ENCODE data around the gene CYSRT1. TPM values are rescaled to one million over a fixed set of nuclear protein-coding genes. Genes with fewer than 3 reads are reported as not detected.

The CYSRT1 gene
- total and polyA plus RNA-seq, 2 donors (not counting 3 experiments of a cell fraction or from before 2014, with no cell fraction given) = 0.44 to 1.1 TPM

DNA sequence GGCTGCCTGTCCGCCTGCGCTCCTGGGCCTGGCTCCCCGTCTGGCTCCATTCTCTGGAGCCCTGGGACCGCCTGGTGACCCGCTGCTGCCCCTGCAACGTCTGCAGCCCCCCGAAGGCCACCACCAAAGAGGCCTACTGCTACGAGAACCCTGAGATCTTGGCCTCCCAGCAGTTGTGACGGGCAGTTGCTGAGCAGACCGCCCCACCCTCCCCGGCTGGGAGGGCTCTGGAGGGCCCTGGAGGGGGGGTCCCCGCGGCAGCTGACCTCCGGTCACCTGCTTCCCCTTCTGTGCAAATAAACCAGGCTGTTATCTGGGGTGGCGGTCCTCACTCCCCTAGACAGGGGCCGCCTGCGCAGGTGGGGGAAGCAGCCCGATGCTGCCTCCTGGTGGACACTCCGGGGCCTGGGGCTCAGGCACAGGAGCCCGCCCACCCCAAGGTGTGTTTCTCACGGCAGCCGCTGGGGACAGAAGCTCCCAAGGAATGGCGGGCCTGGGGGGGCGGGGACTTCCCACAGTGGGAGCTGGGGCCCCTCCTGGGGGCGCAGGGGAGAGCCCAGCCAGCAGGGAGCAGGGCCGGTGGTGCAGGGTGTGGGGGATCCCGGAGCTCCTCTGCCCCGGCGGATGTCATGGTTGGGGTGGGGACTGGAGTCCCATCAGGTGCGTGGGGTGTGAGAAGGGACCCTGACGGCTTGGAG lies 11.4 kb downstream of the CYSRT1 start:
- ChIA-PET CTCF (interaction anchor here (0.6 to 2.5 kb wide), 68 partner anchors 9 to 782 kb away, joined by 3 to 63 read pairs (median 4); partner anchors contain the start of genes CYSRT1, MAN1B1, NDOR1 and NELFB), POLR2A (interaction anchor here (0.6 kb wide), 4 partner anchors 32 to 149 kb away, joined by 3 to 4 read pairs (median 3); partner anchors contain the start of gene MAN1B1)
- peaks cover 4% of the 10 kb centered on the region for H3K79me2 ChIP-seq (ENCODE audit: control insufficient read depth, insufficient read depth, low read length)
- intact Hi-C loops (cut with micrococcal nuclease) = loop anchor here (1.0 to 5.0 kb wide), 3 partner anchors 14 to 449 kb away; partner anchors contain the start of gene RNF208
- no peak overlapping the region for H3K4me2 ChIP-seq (ENCODE audit: insufficient read depth, low read length)
- BruUV-seq (replicated peaks) = no TSS peak
- no peak for TF ChIP-seq MYC (IDR thresholded peaks at IDR 0.05; ENCODE audit: low read depth, low read length)
- TF ChIP-seq, protein P1, sequence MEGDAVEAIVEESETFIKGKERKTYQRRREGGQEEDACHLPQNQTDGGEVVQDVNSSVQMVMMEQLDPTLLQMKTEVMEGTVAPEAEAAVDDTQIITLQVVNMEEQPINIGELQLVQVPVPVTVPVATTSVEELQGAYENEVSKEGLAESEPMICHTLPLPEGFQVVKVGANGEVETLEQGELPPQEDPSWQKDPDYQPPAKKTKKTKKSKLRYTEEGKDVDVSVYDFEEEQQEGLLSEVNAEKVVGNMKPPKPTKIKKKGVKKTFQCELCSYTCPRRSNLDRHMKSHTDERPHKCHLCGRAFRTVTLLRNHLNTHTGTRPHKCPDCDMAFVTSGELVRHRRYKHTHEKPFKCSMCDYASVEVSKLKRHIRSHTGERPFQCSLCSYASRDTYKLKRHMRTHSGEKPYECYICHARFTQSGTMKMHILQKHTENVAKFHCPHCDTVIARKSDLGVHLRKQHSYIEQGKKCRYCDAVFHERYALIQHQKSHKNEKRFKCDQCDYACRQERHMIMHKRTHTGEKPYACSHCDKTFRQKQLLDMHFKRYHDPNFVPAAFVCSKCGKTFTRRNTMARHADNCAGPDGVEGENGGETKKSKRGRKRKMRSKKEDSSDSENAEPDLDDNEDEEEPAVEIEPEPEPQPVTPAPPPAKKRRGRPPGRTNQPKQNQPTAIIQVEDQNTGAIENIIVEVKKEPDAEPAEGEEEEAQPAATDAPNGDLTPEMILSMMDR (IDR thresholded peaks at IDR 0.05; ENCODE audit: extremely low read depth in 1 of 2, insufficient read depth in 1 of 2, low read depth in 1 of 2, low read length in 2 of 2) = peak; percentile 97 to 99
- TF ChIP-seq POLR2AphosphoS5 (IDR thresholded peaks at IDR 0.05; ENCODE audit: insufficient read depth, low read depth, low read length) = peak; percentile 33
- H3K27me3 ChIP-seq (ENCODE audit: control insufficient read depth in 2 of 2, insufficient read depth in 2 of 2, low read length in 2 of 2) = no peaks in the 10 kb centered on the region
- FAIRE-seq (peak; percentile 82), DNase-seq (ENCODE audit: low read depth, low spot score) (peak; percentile 77)
- H3K9me3 ChIP-seq (replicated peaks; ENCODE audit: control insufficient read depth, insufficient read depth, low read length) = no peaks in the 10 kb centered on the region
- no peaks in the 10 kb centered on the region for H3K36me3 ChIP-seq (ENCODE audit: control insufficient read depth in 2 of 2, extremely low read depth in 1 of 2, insufficient read depth in 2 of 2, low read length in 2 of 2)
- dilution Hi-C loops (cut with MboI; ENCODE audit: extremely low pct_ligation_motif_present, low sequenced_read_pairs) = no loop called here
- no peaks in the 10 kb centered on the region for H3K4me1 ChIP-seq (ENCODE audit: control insufficient read depth, extremely low read depth, insufficient read depth, low read length)
- no peaks in the 10 kb centered on the region for H3K9me1 ChIP-seq (replicated peaks; ENCODE audit: control insufficient read depth, extremely low read depth, insufficient read depth, low read length)
- H3K9ac ChIP-seq (replicated peaks; ENCODE audit: extremely low read depth, insufficient read depth, low read length) = no peak overlapping the region
- no peaks in the 10 kb centered on the region for H4K20me1 ChIP-seq (replicated peaks; ENCODE audit: control insufficient read depth, extremely low read depth, insufficient read depth, low read length)
- H3K4me3 ChIP-seq (replicated peaks in 1 of 3; ENCODE audit: insufficient read depth in 1 of 3, low read depth in 1 of 3, low read length in 3 of 3) = no peak overlapping the region
- H3K27ac ChIP-seq (ENCODE audit: insufficient read depth, low read depth, low read length) = no peak overlapping the region
- H2AFZ ChIP-seq (ENCODE audit: low read depth, low read length) = no peak overlapping the region

DNA sequence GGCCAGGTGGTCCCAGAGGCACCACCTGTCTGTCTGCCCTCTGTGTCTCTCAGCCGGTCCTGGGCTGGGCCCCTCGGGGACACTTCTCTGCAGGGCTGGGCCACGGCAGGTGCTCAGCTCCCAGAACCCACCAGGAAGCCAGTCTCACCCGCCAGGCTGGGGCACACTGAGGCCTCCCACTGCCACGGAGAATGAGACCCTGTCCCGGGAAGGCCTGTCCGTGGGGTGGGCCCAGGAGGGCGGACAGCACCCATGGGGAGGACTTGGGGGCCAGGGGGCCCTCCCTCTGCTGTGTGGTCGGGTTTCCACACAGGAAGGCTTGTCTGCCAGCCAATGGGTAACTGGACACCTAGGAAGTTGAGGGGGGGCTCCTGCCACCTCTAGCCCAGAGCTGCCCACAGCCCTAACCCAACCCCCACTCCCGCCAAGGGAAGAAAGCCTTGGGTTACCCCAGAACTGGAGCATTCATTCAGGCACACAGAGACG lies 12.0 kb downstream of the CYSRT1 start:
- Histone ChIP-seq H3K4me1 (ENCODE audit: control insufficient read depth, extremely low read depth, insufficient read depth, low read length) (no peaks in the 10 kb centered on the region), H3K36me3 (ENCODE audit: control insufficient read depth in 2 of 2, extremely low read depth in 1 of 2, insufficient read depth in 2 of 2, low read length in 2 of 2) (no peaks in the 10 kb centered on the region), H3K79me2 (ENCODE audit: control insufficient read depth, insufficient read depth, low read length) (peaks cover 9% of the 10 kb centered on the region), H2AFZ (ENCODE audit: low read depth, low read length) (no peak overlapping the region), H3K27ac (ENCODE audit: insufficient read depth, low read depth, low read length) (no peak overlapping the region), H3K4me2 (ENCODE audit: insufficient read depth, low read length) (no peak overlapping the region), H4K20me1 (replicated peaks; ENCODE audit: control insufficient read depth, extremely low read depth, insufficient read depth, low read length) (no peaks in the 10 kb centered on the region), H3K4me3 (replicated peaks in 1 of 3; ENCODE audit: insufficient read depth in 1 of 3, low read depth in 1 of 3, low read length in 3 of 3) (no peak overlapping the region), H3K9me1 (replicated peaks; ENCODE audit: control insufficient read depth, extremely low read depth, insufficient read depth, low read length) (no peaks in the 10 kb centered on the region), H3K9ac (replicated peaks; ENCODE audit: extremely low read depth, insufficient read depth, low read length) (no peak overlapping the region), H3K9me3 (replicated peaks; ENCODE audit: control insufficient read depth, insufficient read depth, low read length) (no peaks in the 10 kb centered on the region), H3K27me3 (ENCODE audit: control insufficient read depth in 2 of 2, insufficient read depth in 2 of 2, low read length in 2 of 2) (no peaks in the 10 kb centered on the region)
- ChIA-PET CTCF (interaction anchor here (0.6 to 2.5 kb wide), 66 partner anchors 8 to 459 kb away, joined by 3 to 63 read pairs (median 4); partner anchors contain the start of genes CYSRT1, MAN1B1, NDOR1 and NELFB), POLR2A (no interaction called here)
- FAIRE-seq (no peak), DNase-seq (ENCODE audit: low read depth, low spot score) (no peak)
- intact Hi-C loops (cut with micrococcal nuclease) (loop anchor here (1.0 to 5.0 kb wide), 3 partner anchors 14 to 450 kb away; partner anchors contain the start of gene RNF208), dilution Hi-C loops (cut with MboI; ENCODE audit: extremely low pct_ligation_motif_present, low sequenced_read_pairs) (no loop called here)
- no peak for TF ChIP-seq EZH2 (IDR thresholded peaks at IDR 0.05; ENCODE audit: borderline replicate concordance, low read depth, low read length, severe bottlenecking)
- TF ChIP-seq POLR2AphosphoS5 (IDR thresholded peaks at IDR 0.05; ENCODE audit: insufficient read depth, low read depth, low read length) = no peak
- TF ChIP-seq, protein P2, sequence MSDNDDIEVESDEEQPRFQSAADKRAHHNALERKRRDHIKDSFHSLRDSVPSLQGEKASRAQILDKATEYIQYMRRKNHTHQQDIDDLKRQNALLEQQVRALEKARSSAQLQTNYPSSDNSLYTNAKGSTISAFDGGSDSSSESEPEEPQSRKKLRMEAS (IDR thresholded peaks at IDR 0.05; ENCODE audit: insufficient read depth, insufficient read length) = no peak
- TF ChIP-seq, protein P1 (IDR thresholded peaks at IDR 0.05; ENCODE audit: extremely low read depth in 1 of 2, insufficient read depth in 1 of 2, low read depth in 1 of 2, low read length in 2 of 2) = no peak
- TF ChIP-seq MYC (IDR thresholded peaks at IDR 0.05; ENCODE audit: low read depth, low read length) = no peak
- no peak for TF ChIP-seq FOS (IDR thresholded peaks at IDR 0.05; ENCODE audit: borderline replicate concordance, insufficient read depth, low read length)
- no peak for TF ChIP-seq GATA2 (IDR thresholded peaks at IDR 0.05; ENCODE audit: insufficient read depth, insufficient read length, low read depth, low read length)
- TF ChIP-seq JUN (IDR thresholded peaks at IDR 0.05; ENCODE audit: borderline replicate concordance, insufficient read depth, insufficient read length, low read depth) = no peak
- no peak for TF ChIP-seq POLR2A (IDR thresholded peaks at IDR 0.05; ENCODE audit: low read depth, low read length)
- no TSS peak for BruUV-seq (replicated peaks)
